Fibroblast of lung (primary cell): ENCODE data around the gene SNAPC2. TPM values are rescaled to one million over a fixed set of nuclear protein-coding genes. Genes with fewer than 3 reads are reported as not detected.

ENCODE experiments used
- DNase-seq, 2 donors: peaks; one replicate each; pipeline versions ENCODE4 v3.0.0 to v3.0.0-alpha.2; 2010; ENCODE audit warnings: low read depth in 2 of 2
- H2AFZ ChIP-seq: 2 replicates; pipeline ENCODE4 v1.5.1; 2012; ENCODE audit warnings: low read length, control low read depth, inconsistent platforms
- H3K27ac ChIP-seq: 2 replicates; pipeline ENCODE4 v1.5.1; 2011; ENCODE audit warnings: low read length, control low read depth; ENCODE audit not compliant: insufficient read depth
- H3K27me3 ChIP-seq: 2 replicates; pipeline ENCODE4 v1.5.1; 2011; ENCODE audit warnings: mild to moderate bottlenecking, low read length; ENCODE audit not compliant: control insufficient read depth, insufficient read depth
- H3K36me3 ChIP-seq: 2 replicates; pipeline ENCODE4 v1.5.1; 2011; ENCODE audit warnings: low read length; ENCODE audit not compliant: control insufficient read depth, insufficient read depth
- H3K4me1 ChIP-seq: 2 replicates; pipeline ENCODE4 v1.5.1; 2011; ENCODE audit warnings: low read length; ENCODE audit not compliant: control insufficient read depth, insufficient read depth; ENCODE audit errors: extremely low read depth
- H3K4me2 ChIP-seq: 2 replicates; pipeline ENCODE4 v1.5.1; 2011; ENCODE audit warnings: low read length, control low read depth; ENCODE audit not compliant: insufficient read depth; ENCODE audit errors: extremely low read depth
- H3K4me3 ChIP-seq, 4 experiments: fragments of 200-600 bp in 1 of 4; sonication (generic) in 1 of 4; replicated peaks in 1 of 4; 2 replicates each; pipeline ENCODE4 v1.5.1; 2011 to 2016; ENCODE audit warnings: low read length in 4 of 4, low read depth in 3 of 4, mild to moderate bottlenecking in 3 of 4, control low read depth in 2 of 4, inconsistent platforms in 1 of 4, mixed read lengths in 1 of 4; ENCODE audit not compliant: insufficient read depth in 1 of 4; ENCODE audit errors: control extremely low read depth in 1 of 4
- H3K79me2 ChIP-seq: 2 replicates; pipeline ENCODE4 v1.5.1; 2012; ENCODE audit warnings: mild to moderate bottlenecking, low read length, inconsistent platforms; ENCODE audit not compliant: control insufficient read depth, insufficient read depth
- H3K9ac ChIP-seq: 2 replicates; pipeline ENCODE4 v1.5.1; 2011; ENCODE audit warnings: mild to moderate bottlenecking, low read length, control low read depth; ENCODE audit not compliant: insufficient read depth
- H3K9me3 ChIP-seq: 2 replicates; pipeline ENCODE4 v1.5.1; 2012; ENCODE audit warnings: low read depth, low read length; ENCODE audit not compliant: control insufficient read depth, insufficient read depth
- H4K20me1 ChIP-seq: 2 replicates; pipeline ENCODE4 v1.5.1; 2011; ENCODE audit warnings: low read length; ENCODE audit not compliant: control insufficient read depth, insufficient read depth; ENCODE audit errors: extremely low read depth
- EZH2 ChIP-seq: IDR thresholded peaks from 2 replicates; pipeline ENCODE4 v1.5.1; 2012; ENCODE audit warnings: low read length, control low read depth, mild to moderate bottlenecking; ENCODE audit errors: missing control alignments
- polyA plus RNA-seq, 2 donors: library from polyadenylated mRNA; depleted of rRNA in 1 of 2; stranded (reverse) in 1 of 2; unstranded in 1 of 2; fragments of >200 nt; gene quantifications; 2 replicates each; pipeline ENCODE4 v1.2.1, GENCODE V29; 2011 to 2012; ENCODE audit warnings: missing spikeins in 1 of 2
- total RNA-seq: library from RNA; depleted of rRNA; stranded (reverse); fragments of >200 nt; gene quantifications from 2 replicates; pipeline ENCODE4 v1.2.1, GENCODE V29; 2014
- TF ChIP-seq, protein P1 (sequence below), 2 donors: IDR thresholded peaks in 1 of 2; conservative IDR thresholded peaks in 1 of 2; 1 replicate in 1 of 2; 2 replicates in 1 of 2; pipeline ENCODE4 v1.5.1; 2011 to 2012; ENCODE audit warnings: low read length in 2 of 2, control low read depth in 1 of 2, inconsistent platforms in 1 of 2, low read depth in 1 of 2, mild to moderate bottlenecking in 1 of 2

SNAPC2 gene
- total and polyA plus RNA-seq, 2 donors (not counting 1 experiment from before 2014, with no cell fraction given) = 11.4 to 13.4 TPM

DNA sequence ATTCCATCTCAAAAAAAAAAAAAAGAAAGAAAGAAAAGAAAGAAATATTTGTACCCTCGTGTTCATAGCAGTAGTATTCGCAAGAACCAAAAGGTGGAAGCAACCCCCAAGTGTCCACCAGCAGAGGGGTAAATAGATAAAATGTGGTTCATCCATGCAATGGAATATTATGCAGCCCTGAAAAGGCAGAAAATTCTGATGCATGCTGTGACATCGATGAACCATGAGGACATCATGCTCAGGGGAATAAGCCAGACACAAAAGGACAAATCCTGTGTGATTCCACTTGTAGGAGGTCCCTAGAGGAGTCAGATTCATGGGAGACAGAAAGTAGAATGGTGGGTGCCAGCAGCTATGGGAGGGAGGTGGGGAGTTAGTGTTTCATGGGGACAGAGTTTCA lies 38.2 kb upstream of the SNAPC2 start:
- H3K4me2 ChIP-seq = no peak overlapping the region
- no peak overlapping the region for H3K9ac ChIP-seq
- no peaks in the 10 kb centered on the region for H3K79me2 ChIP-seq
- no peaks in the 10 kb centered on the region for H3K36me3 ChIP-seq
- H2AFZ ChIP-seq = no peak overlapping the region
- no peak overlapping the region for H3K4me3 ChIP-seq
- no peaks in the 10 kb centered on the region for H3K9me3 ChIP-seq
- H3K27ac ChIP-seq = no peak overlapping the region
- H3K27me3 ChIP-seq = no peaks in the 10 kb centered on the region
- TF ChIP-seq, protein P1, sequence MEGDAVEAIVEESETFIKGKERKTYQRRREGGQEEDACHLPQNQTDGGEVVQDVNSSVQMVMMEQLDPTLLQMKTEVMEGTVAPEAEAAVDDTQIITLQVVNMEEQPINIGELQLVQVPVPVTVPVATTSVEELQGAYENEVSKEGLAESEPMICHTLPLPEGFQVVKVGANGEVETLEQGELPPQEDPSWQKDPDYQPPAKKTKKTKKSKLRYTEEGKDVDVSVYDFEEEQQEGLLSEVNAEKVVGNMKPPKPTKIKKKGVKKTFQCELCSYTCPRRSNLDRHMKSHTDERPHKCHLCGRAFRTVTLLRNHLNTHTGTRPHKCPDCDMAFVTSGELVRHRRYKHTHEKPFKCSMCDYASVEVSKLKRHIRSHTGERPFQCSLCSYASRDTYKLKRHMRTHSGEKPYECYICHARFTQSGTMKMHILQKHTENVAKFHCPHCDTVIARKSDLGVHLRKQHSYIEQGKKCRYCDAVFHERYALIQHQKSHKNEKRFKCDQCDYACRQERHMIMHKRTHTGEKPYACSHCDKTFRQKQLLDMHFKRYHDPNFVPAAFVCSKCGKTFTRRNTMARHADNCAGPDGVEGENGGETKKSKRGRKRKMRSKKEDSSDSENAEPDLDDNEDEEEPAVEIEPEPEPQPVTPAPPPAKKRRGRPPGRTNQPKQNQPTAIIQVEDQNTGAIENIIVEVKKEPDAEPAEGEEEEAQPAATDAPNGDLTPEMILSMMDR (conservative IDR thresholded peaks at IDR 0.05 in 1 of 2, IDR thresholded peaks at IDR 0.05 in 1 of 2; ENCODE audit: low read depth in 1 of 2, low read length in 2 of 2) = no peak
- TF ChIP-seq EZH2 = no peak
- no peak for DNase-seq
- H4K20me1 ChIP-seq = no peaks in the 10 kb centered on the region
- no peaks in the 10 kb centered on the region for H3K4me1 ChIP-seq

GRCh38 chr19:7883105-7883504 lies 37.0 kb upstream of the SNAPC2 start:
- Histone ChIP-seq H2AFZ (no peak overlapping the region), H4K20me1 (no peaks in the 10 kb centered on the region), H3K4me2 (no peak overlapping the region), H3K79me2 (no peaks in the 10 kb centered on the region), H3K4me1 (no peaks in the 10 kb centered on the region), H3K36me3 (no peaks in the 10 kb centered on the region), H3K9me3 (no peaks in the 10 kb centered on the region), H3K4me3 (no peak overlapping the region), H3K27me3 (no peaks in the 10 kb centered on the region), H3K27ac (no peak overlapping the region), H3K9ac (no peak overlapping the region)
- no peak for DNase-seq
- TF ChIP-seq EZH2 = no peak
- TF ChIP-seq, protein P1 (conservative IDR thresholded peaks at IDR 0.05 in 1 of 2, IDR thresholded peaks at IDR 0.05 in 1 of 2; ENCODE audit: low read depth in 1 of 2, low read length in 2 of 2) = no peak

DNA sequence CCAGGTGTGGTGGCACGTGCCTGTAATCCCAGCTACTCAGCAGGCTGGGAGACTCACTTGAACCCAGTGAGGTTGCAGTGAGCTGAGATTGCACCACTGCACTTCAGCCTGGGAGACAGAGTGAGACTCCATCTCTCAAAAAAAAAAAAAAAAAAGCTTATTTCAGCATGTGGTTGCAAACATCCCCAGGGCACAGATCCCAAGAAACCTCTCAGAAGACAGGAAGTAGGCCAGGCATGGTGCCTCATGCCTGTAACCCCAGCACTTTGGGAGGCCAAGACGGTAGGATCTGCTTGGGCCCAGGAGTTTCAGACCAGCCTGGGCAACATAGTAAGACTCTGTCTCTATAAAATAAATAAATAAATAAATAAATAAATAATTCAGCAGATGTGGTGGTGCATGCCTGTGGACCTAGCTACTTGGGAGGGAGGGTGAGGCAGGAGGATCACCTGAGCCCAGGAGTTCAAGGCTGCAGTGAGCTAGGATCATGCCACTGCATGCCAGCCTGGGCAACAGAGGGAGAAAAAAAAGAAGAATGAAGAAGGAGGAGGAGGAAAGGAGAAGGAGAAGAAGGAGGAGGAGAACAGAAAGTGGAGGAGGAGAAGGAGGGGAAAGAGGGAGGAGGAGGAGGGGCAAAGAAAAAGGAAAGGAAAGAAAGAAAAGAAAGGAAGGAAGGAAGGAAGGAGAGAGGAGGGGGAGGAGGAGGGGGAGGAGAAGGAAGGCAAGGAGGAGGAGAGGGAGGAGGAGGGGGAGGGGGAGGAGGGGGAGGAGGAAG lies 36.2 kb upstream of the SNAPC2 start:
- no peak overlapping the region for H2AFZ ChIP-seq
- no peaks in the 10 kb centered on the region for H4K20me1 ChIP-seq
- peak in 1 of 2 donors; percentile 23 for DNase-seq
- H3K27me3 ChIP-seq = no peaks in the 10 kb centered on the region
- H3K4me2 ChIP-seq = no peak overlapping the region
- H3K9ac ChIP-seq = no peak overlapping the region
- no peak for TF ChIP-seq EZH2
- TF ChIP-seq, protein P1 (conservative IDR thresholded peaks at IDR 0.05 in 1 of 2, IDR thresholded peaks at IDR 0.05 in 1 of 2; ENCODE audit: low read depth in 1 of 2, low read length in 2 of 2) = no peak
- no peaks in the 10 kb centered on the region for H3K9me3 ChIP-seq
- H3K4me1 ChIP-seq = no peaks in the 10 kb centered on the region
- H3K27ac ChIP-seq = no peak overlapping the region
- H3K4me3 ChIP-seq = no peak overlapping the region
- H3K36me3 ChIP-seq = no peaks in the 10 kb centered on the region
- H3K79me2 ChIP-seq = no peaks in the 10 kb centered on the region
